Body of pancreas (tissue), 4 donors: Measurements from ENCODE around the gene LIPE.

Experiments used
- POLR2A ChIP-seq, 3 donors: fragments of 450-650 bp; IDR thresholded peaks; one replicate each; pipeline ENCODE4 v1.6.1; 2016; ENCODE audit warnings: antibody characterized with exemption in 3 of 3, mild to moderate bottlenecking in 2 of 3
- TF ChIP-seq, protein P1 (sequence below), 7 experiments: fragments of 450-650 bp in 4 of 7; fragments of 200-600 bp in 3 of 7; sonication (generic) in 3 of 7; IDR thresholded peaks; one replicate each; pipeline ENCODE4 v1.5.1; 2016 to 2019; ENCODE audit warnings: antibody characterized with exemption in 7 of 7

DNA sequence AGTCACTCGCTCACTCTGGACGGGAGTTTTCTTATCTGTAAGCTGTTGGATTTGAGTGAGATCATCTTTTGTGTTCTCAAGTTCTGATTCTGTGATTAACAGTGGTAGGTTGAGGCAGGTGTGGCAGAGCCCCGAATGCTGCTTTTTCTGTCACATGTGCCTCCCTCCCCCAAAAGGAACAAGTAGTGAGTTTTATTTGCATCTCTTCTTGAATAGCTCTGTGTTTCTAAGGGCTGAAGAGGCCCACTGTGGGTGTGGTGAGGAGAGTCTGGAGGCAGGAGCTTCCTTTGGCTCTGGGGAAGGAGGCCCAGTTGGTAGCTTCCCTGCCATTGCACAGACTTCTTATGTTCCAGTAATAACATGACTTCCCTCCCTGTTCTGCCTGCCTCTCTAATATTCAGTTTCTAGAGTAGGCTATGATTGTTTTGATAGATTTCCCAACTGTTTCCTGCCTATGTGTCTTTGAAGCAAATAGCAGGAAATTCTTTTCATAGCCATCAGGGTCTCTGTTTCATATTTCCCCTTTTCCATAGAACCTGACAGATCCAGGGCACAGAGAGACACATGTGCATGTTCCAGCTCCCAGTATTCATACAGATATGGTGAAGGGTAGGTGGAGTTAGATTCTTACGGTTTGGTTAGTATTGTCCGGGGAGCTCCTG is 39.5 kb upstream of the LIPE start:
- TF ChIP-seq, protein P1, sequence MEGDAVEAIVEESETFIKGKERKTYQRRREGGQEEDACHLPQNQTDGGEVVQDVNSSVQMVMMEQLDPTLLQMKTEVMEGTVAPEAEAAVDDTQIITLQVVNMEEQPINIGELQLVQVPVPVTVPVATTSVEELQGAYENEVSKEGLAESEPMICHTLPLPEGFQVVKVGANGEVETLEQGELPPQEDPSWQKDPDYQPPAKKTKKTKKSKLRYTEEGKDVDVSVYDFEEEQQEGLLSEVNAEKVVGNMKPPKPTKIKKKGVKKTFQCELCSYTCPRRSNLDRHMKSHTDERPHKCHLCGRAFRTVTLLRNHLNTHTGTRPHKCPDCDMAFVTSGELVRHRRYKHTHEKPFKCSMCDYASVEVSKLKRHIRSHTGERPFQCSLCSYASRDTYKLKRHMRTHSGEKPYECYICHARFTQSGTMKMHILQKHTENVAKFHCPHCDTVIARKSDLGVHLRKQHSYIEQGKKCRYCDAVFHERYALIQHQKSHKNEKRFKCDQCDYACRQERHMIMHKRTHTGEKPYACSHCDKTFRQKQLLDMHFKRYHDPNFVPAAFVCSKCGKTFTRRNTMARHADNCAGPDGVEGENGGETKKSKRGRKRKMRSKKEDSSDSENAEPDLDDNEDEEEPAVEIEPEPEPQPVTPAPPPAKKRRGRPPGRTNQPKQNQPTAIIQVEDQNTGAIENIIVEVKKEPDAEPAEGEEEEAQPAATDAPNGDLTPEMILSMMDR (IDR thresholded peaks at IDR 0.05) = no peak
- no peak for TF ChIP-seq POLR2A (IDR thresholded peaks at IDR 0.05)
